WTC11 (cell line): Measurements from ENCODE around the gene CASQ2. TPM values are rescaled to one million over a fixed set of nuclear protein-coding genes. Genes with fewer than 3 reads are reported as not detected.

Experiments used
- ATAC-seq: fragments of 200-7000 bp; cut with Tn5 transposase; 2 replicates; pipeline ENCODE4 v1.10.0; 2021; ENCODE audit warnings: mild to moderate bottlenecking, moderate library complexity
- CTCF ChIA-PET: fragments of 300-600 bp; sonication (Branson Sonifier 250); formaldehyde crosslinking; loops from one replicate; lab custom pipeline; 2021; ENCODE audit warnings: antibody characterized with exemption; lab: Charles Lee
- POLR2A ChIA-PET: fragments of 350-600 bp; sonication (Branson Sonifier 250); formaldehyde crosslinking; loops from one replicate; lab custom pipeline; 2021; ENCODE audit warnings: antibody characterized with exemption; lab: Charles Lee
- DNase-seq: peaks from one replicate; pipeline ENCODE4 v3.0.0; 2021; ENCODE audit warnings: low spot score
- H3K27ac Mint-ChIP-seq: 2 replicates; pipeline ENCODE4 v1.8.0; 2021; ENCODE audit warnings: mixed read lengths
- H3K27me3 Mint-ChIP-seq: 2 replicates; pipeline ENCODE4 v1.8.0; 2021; ENCODE audit warnings: low read depth, mild to moderate bottlenecking, moderate library complexity, mixed read lengths
- H3K36me3 Mint-ChIP-seq: 2 replicates; pipeline ENCODE4 v1.8.0; 2021; ENCODE audit warnings: mixed read lengths
- H3K4me1 Mint-ChIP-seq: 2 replicates; pipeline ENCODE4 v1.8.0; 2022; ENCODE audit warnings: mixed read lengths
- H3K4me3 Mint-ChIP-seq: 2 replicates; pipeline ENCODE4 v1.8.0; 2021; ENCODE audit warnings: mild to moderate bottlenecking, moderate library complexity, mixed read lengths
- H3K9me3 Mint-ChIP-seq: 2 replicates; pipeline ENCODE4 v1.8.0; 2021; ENCODE audit warnings: mixed read lengths
- CDX4 ChIP-seq: fragments of 250-450 bp; sonication (Bioruptor Pico); IDR thresholded peaks from 2 replicates; pipeline ENCODE4 v1.9.0; 2021; ENCODE audit warnings: moderate library complexity, mild to moderate bottlenecking, inconsistent platforms, borderline replicate concordance
- ESRRA ChIP-seq: sonication (generic); formaldehyde crosslinking; IDR thresholded peaks from 2 replicates; pipeline ENCODE4 v1.8.1; 2022; ENCODE audit warnings: mild to moderate bottlenecking, missing genetic modification reagents, borderline replicate concordance
- ETV6 ChIP-seq: sonication (generic); formaldehyde crosslinking; IDR thresholded peaks from 2 replicates; pipeline ENCODE4 v1.8.1; 2022; ENCODE audit warnings: mild to moderate bottlenecking, missing genetic modification reagents
- FOXP1 ChIP-seq: sonication (generic); formaldehyde crosslinking; IDR thresholded peaks from 2 replicates; pipeline ENCODE4 v1.8.0; 2022; ENCODE audit warnings: missing genetic modification reagents, mild to moderate bottlenecking, moderate library complexity, borderline replicate concordance
- HMGA2 ChIP-seq: fragments of 250-450 bp; sonication (Bioruptor Pico); IDR thresholded peaks from 2 replicates; pipeline ENCODE4 v1.4.0; 2021; ENCODE audit warnings: mild to moderate bottlenecking, moderate library complexity
- JAZF1 ChIP-seq: fragments of 250-450 bp; sonication (Bioruptor Pico); IDR thresholded peaks from 2 replicates; pipeline ENCODE4 v1.9.0; 2021; ENCODE audit warnings: moderate library complexity, mild to moderate bottlenecking, inconsistent platforms
- PRDM15 ChIP-seq: sonication (generic); formaldehyde crosslinking; IDR thresholded peaks from 2 replicates; pipeline ENCODE4 v1.8.0; 2022; ENCODE audit warnings: missing genetic modification reagents
- PRRX2 ChIP-seq: fragments of 250-450 bp; sonication (Bioruptor Pico); IDR thresholded peaks from 2 replicates; pipeline ENCODE4 v1.8.0; 2021; ENCODE audit warnings: mild to moderate bottlenecking
- SMAD4 ChIP-seq: sonication (generic); formaldehyde crosslinking; IDR thresholded peaks from 2 replicates; pipeline ENCODE4 v1.8.0; 2022; ENCODE audit warnings: mild to moderate bottlenecking, missing genetic modification reagents
- TCF7 ChIP-seq: sonication (generic); formaldehyde crosslinking; IDR thresholded peaks from 2 replicates; pipeline ENCODE4 v1.8.0; 2022; ENCODE audit warnings: mild to moderate bottlenecking, low read depth, missing genetic modification reagents, moderate library complexity
- TP53 ChIP-seq: sonication (generic); formaldehyde crosslinking; IDR thresholded peaks from 2 replicates; pipeline ENCODE4 v1.8.1; 2023; ENCODE audit warnings: mild to moderate bottlenecking, missing genetic modification reagents
- USF1 ChIP-seq: sonication (generic); formaldehyde crosslinking; IDR thresholded peaks from 2 replicates; pipeline ENCODE4 v1.8.0; 2022; ENCODE audit warnings: mild to moderate bottlenecking, missing genetic modification reagents
- ZBTB21 ChIP-seq: sonication (generic); formaldehyde crosslinking; IDR thresholded peaks from 2 replicates; pipeline ENCODE4 v1.8.1; 2023; ENCODE audit warnings: mild to moderate bottlenecking, missing genetic modification reagents, borderline replicate concordance
- ZNF219 ChIP-seq: sonication (generic); formaldehyde crosslinking; IDR thresholded peaks from 2 replicates; pipeline ENCODE4 v1.8.0; 2023; ENCODE audit warnings: missing genetic modification reagents, mild to moderate bottlenecking, borderline replicate concordance
- ZNF317 ChIP-seq: sonication (generic); formaldehyde crosslinking; IDR thresholded peaks from 2 replicates; pipeline ENCODE4 v1.8.1; 2023; ENCODE audit warnings: low read depth, mild to moderate bottlenecking, moderate library complexity, missing genetic modification reagents, borderline replicate concordance
- ZNF425 ChIP-seq: fragments of 250-450 bp; sonication (Bioruptor Pico); conservative IDR thresholded peaks from 2 replicates; pipeline ENCODE4 v1.9.0; 2021; ENCODE audit warnings: mild to moderate bottlenecking
- ZNF671 ChIP-seq: fragments of 250-450 bp; sonication (Bioruptor Pico); IDR thresholded peaks from 2 replicates; pipeline ENCODE4 v1.8.0; 2021; ENCODE audit warnings: mild to moderate bottlenecking
- total RNA-seq: library from RNA; stranded (reverse); gene quantifications from 3 replicates; pipeline ENCODE4 v1.2.3, GENCODE V29; 2021
- TF ChIP-seq, protein P1 (sequence below): fragments of 250-450 bp; sonication (Bioruptor Pico); IDR thresholded peaks from 2 replicates; pipeline ENCODE4 v1.8.0; 2021; ENCODE audit warnings: mild to moderate bottlenecking
- TF ChIP-seq, protein P2 (sequence below): sonication (generic); formaldehyde crosslinking; IDR thresholded peaks from 2 replicates; pipeline ENCODE4 v1.8.1; 2023; ENCODE audit warnings: mild to moderate bottlenecking, moderate library complexity, missing genetic modification reagents
- TF ChIP-seq, protein P3 (sequence below): sonication (generic); formaldehyde crosslinking; IDR thresholded peaks from 2 replicates; pipeline ENCODE4 v1.8.1; 2023; ENCODE audit warnings: mild to moderate bottlenecking, missing genetic modification reagents, moderate library complexity

CASQ2 gene
- total RNA-seq, 1 experiment from 2014 or later: not detected

GRCh38 chr1:115656461-115657077 is 111.9 kb downstream of the CASQ2 start:
- H3K27me3 Mint-ChIP-seq: no peaks in the 10 kb centered on the region; the same call in 1 of the 2 replicates
- no peak for ATAC-seq
- peaks cover 27% of the 10 kb centered on the region for H3K36me3 Mint-ChIP-seq
- H3K9me3 Mint-ChIP-seq: no peaks in the 10 kb centered on the region
- no peak overlapping the region for H3K4me3 Mint-ChIP-seq
- ChIA-PET CTCF (interaction anchor here (1.7 kb wide), 1 partner anchor 50 kb away, joined by 11 read pairs; no protein-coding TSS in a partner anchor), POLR2A (no interaction called here)
- TF ChIP-seq ETV6 (no peak), ESRRA (CRISPR knock-in tag) (no peak), ZNF671 (no peak), ZBTB21 (CRISPR knock-in tag) (no peak), ZNF219 (CRISPR knock-in tag) (no peak), SMAD4 (CRISPR knock-in tag) (no peak), TCF7 (CRISPR knock-in tag) (no peak), ZNF425 (CRISPR knock-in tag) (no peak), USF1 (CRISPR knock-in tag) (no peak), CDX4 (no peak), FOXP1 (CRISPR knock-in tag) (no peak), PRRX2 (no peak), HMGA2 (CRISPR knock-in tag) (no peak), ZNF317 (CRISPR knock-in tag) (no peak), PRDM15 (no peak)
- TF ChIP-seq, protein P1, sequence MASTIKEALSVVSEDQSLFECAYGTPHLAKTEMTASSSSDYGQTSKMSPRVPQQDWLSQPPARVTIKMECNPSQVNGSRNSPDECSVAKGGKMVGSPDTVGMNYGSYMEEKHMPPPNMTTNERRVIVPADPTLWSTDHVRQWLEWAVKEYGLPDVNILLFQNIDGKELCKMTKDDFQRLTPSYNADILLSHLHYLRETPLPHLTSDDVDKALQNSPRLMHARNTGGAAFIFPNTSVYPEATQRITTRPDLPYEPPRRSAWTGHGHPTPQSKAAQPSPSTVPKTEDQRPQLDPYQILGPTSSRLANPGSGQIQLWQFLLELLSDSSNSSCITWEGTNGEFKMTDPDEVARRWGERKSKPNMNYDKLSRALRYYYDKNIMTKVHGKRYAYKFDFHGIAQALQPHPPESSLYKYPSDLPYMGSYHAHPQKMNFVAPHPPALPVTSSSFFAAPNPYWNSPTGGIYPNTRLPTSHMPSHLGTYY: no peak
- H3K4me1 Mint-ChIP-seq: peaks cover 54% of the 10 kb centered on the region
- H3K27ac Mint-ChIP-seq: no peak overlapping the region
- no peak for DNase-seq

DNA sequence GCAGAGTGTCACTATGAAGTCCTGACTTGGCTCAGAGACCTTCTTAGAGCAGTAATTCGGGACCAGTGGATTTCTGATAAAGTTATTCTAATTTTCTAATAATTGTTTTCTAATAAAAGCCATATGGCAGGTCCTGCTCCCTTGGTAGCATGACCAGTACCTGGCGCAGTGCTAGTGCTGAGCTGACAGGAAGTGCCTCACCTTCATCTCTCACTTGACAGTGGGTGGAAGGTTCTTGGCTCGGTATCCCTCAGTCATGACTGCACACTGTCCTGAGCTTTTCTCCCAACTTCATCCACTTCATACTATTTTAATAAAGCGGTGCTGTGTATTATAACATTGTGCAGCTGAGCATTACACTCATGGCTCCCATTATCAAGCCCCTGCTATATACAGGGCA is 112.6 kb downstream of the CASQ2 start:
- CTCF ChIA-PET: interaction anchor here (1.4 to 1.7 kb wide), 2 partner anchors 51 to 62 kb away, joined by 3 to 11 read pairs; no protein-coding TSS in a partner anchor
- ATAC-seq: no peak
- no peak for DNase-seq
- H3K27ac Mint-ChIP-seq: no peak overlapping the region
- peaks cover 30% of the 10 kb centered on the region for H3K36me3 Mint-ChIP-seq
- H3K27me3 Mint-ChIP-seq: no peaks in the 10 kb centered on the region; the same call in 1 of the 2 replicates
- peaks cover 54% of the 10 kb centered on the region for H3K4me1 Mint-ChIP-seq
- H3K9me3 Mint-ChIP-seq: no peaks in the 10 kb centered on the region
- no peak overlapping the region for H3K4me3 Mint-ChIP-seq
- POLR2A ChIA-PET: no interaction called here
- TF ChIP-seq ZBTB21 (CRISPR knock-in tag): no peak
- TF ChIP-seq, protein P2, sequence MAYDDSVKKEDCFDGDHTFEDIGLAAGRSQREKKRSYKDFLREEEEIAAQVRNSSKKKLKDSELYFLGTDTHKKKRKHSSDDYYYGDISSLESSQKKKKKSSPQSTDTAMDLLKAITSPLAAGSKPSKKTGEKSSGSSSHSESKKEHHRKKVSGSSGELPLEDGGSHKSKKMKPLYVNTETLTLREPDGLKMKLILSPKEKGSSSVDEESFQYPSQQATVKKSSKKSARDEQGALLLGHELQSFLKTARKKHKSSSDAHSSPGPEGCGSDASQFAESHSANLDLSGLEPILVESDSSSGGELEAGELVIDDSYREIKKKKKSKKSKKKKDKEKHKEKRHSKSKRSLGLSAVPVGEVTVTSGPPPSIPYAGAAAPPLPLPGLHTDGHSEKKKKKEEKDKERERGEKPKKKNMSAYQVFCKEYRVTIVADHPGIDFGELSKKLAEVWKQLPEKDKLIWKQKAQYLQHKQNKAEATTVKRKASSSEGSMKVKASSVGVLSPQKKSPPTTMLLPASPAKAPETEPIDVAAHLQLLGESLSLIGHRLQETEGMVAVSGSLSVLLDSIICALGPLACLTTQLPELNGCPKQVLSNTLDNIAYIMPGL (CRISPR knock-in tag): no peak
- no peak for TF ChIP-seq ESRRA (CRISPR knock-in tag)
- TF ChIP-seq, protein P1: no peak
- no peak for TF ChIP-seq TP53 (CRISPR knock-in tag)
- no peak for TF ChIP-seq JAZF1
- TF ChIP-seq, protein P3, sequence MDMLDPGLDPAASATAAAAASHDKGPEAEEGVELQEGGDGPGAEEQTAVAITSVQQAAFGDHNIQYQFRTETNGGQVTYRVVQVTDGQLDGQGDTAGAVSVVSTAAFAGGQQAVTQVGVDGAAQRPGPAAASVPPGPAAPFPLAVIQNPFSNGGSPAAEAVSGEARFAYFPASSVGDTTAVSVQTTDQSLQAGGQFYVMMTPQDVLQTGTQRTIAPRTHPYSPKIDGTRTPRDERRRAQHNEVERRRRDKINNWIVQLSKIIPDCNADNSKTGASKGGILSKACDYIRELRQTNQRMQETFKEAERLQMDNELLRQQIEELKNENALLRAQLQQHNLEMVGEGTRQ (CRISPR knock-in tag): no peak
